GM10847 (cell line): ENCODE measurements around the gene NCR2.

Experiments used
- POLR2A ChIP-seq: IDR thresholded peaks from 2 replicates; pipeline ENCODE4 v1.6.1; 2011; ENCODE audit not compliant: insufficient read length; ENCODE audit errors: extremely low read depth

The NCR2 gene

DNA sequence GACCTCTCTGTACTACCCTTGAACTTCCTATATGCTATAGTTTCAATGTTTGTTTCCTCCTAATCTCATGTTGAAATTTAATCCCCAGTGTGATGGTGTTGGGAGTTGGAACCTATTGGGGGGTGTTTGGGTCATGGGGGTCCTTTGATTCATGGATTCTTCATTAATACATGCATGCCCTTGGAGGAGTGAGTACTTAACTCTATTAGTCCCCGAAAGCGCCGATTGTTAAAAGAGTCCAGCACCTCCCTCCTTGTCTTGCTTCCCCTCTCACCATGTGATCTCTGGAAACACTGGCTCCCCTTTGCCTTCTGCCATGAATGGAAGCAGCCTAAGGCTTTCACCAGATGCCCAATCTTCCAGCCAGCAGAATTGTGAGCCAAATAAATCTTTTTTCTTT, 31.7 kb downstream of the NCR2 start:
- TF ChIP-seq POLR2A, result no peak

- TF ChIP-seq POLR2A, result no peak
Observed at GRCh38 chr6:41367700-41368099, 32.3 kb downstream of the NCR2 start.

DNA sequence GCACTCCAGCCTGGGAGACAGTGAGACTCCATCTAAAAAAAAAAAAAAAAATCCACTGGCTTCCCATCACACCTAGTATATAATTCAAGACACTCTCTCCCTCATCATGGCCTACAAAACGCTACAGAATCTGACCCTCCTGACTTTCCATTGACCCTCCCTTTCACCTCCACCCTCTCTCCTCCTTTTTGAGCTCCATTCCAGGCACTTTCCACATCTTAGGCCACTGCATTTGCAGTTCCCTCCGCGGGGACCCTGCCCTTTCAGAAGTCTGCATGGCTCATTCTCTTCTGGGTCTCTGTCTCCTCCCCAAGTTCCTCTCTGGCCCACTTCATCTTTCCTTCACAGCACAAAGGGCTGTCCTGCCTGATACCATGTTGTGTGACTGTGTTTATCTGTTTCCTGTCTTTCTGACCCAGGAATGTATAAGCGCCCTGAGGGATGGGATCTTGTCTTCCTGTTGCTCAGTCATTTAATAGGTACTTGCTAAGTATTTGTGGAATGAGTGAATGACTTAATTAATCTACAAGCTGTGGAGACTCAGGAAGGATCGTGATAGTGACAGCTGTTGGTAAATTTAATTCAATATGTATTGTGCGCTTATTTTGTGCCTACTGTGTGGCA, 35.2 kb downstream of the NCR2 start:
- no peak for TF ChIP-seq POLR2A

DNA sequence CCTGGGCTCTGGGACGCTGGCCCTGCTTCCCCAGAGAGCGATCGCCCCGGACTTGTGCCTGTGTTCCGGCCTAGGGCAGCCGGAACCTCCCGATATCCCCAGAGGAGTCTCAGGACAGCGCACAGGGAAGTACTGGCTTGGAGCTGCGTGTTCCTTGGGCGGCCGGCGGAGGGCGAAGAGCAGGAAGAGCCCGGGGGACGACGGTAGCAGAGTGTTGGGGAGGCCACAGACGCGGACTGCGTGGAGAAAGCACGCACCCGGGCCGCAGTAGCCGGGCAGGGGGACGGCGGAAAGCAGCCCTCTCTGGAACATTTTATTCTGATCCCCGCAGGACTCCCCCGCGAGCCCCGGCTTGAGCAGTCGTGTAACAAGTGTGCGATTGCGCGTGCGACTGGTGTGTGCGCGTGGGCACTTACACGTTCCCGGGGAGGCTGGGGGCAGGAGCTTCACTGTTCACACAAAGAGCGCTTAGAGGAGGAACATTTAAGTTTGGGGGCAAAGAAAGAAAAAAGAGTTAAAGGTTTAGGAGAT, 36.1 kb downstream of the NCR2 start:
- TF ChIP-seq POLR2A, result no peak

GRCh38 chr6:41371992-41372831, 36.8 kb downstream of the NCR2 start:
- no peak for TF ChIP-seq POLR2A

- no peak for TF ChIP-seq POLR2A
Observed at GRCh38 chr6:41372832-41373626, 37.6 kb downstream of the NCR2 start.

DNA sequence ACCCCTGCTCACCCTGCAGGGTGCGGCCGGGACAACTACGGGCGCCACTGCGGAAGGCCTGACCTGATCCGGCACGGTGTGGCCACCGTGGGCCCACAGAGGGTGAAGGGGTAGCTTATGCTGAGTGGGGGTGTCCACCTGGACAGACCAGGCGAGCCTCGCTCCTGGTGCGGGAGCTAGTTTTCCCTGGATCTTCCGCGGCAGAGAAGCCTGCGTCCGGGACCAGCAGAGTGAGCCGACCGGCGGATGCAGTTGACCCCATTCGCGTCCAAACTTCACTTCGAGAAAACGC, 38.2 kb downstream of the NCR2 start:
- TF ChIP-seq POLR2A, result no peak

- TF ChIP-seq POLR2A, result no peak
Observed at GRCh38 chr6:41373919-41374617, 38.7 kb downstream of the NCR2 start.

DNA sequence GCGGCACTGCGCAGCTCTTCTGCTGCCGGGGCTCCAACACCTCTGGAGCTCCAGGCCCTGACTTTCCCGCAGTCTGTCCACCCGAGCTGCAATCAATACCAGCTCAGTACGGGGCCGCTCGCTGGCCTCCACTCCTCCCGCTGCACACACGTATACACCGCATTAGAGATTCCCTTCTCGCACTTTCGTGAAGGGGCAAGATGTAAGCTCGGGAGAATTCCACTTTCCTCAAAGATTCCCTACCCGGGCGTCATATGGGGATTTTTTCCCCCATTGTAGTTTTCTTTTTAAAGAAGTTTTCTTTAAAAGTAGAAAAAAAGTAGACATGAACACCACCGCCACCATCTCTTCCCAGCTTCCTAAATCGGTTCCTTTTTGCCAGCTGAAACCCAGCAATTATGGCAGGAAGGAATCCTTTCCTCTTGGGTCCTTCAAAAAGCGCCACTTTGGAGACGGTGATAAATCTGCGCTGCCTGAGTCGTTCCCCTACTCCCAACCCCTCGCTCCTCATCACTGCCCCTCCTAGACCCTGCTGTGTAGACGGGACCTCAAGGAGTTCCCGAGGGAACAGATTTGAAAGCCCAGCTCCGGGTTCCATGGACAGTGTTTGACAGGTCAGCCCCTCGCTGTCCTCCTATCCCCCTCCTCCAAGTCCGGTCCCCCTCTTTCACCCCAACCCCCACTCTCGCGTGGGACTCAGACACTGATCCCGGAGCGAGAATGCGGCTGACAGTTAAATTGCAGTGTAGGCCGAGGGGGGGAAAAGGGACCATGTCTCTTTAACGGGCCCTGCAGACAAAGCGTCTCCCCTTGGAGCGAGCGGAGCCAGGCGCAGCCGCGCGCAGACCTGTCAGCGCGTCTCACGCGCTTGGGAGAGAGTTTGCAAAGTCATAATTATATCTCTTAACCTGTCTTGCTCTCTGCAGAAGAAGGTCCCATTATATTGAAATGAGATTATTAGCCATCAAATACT, 39.5 kb downstream of the NCR2 start:
- TF ChIP-seq POLR2A, result no peak

DNA sequence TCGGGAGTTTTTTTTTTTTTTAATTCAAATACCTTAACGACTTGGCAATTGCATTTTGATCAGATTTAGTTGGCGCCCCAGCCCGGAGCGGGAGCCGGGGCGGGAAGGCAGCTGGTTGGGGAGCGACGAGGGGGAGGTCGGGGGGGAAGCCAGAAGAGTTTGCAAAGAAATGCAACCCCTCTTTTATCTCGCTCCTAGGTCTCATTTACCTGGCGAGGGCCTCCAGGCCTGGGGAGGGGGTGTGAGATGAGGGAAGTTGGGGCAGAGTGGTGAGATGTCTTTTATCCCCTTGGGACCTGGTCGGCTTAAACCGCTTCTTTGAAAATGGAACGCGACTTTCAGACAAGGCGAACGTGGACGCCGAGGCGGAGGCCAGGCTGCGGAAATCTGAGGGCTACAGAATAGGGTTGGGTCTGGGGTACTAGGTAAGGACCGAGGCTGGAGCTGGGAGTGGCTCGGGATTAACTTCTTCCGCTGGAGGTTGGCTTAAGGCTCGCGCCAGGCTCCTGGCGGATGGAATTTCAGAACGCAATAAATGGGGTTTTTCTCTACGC, 40.3 kb downstream of the NCR2 start:
- no peak for TF ChIP-seq POLR2A

GRCh38 chr6:41376176-41376575, 40.8 kb downstream of the NCR2 start:
- no peak for TF ChIP-seq POLR2A

DNA sequence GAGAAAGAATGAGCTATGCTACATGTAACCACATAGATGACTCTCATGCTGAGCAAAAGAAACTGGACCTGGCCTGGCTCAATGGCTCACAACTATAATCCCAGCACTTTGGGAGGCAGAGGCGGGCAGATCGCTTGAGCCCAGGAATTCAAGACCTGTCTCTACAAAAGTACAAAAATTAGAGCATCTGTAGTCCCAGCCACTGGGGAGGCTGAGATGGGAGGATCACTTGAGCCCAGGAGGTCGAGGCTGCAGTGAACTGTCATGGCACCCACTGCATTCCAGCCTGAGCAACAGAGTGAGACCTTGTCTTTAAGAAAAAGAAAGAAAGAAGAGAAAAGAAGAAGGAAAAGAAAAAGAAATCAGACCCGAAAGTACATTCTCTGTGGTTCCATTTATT, 41.7 kb downstream of the NCR2 start:
- no peak for TF ChIP-seq POLR2A

- no peak for TF ChIP-seq POLR2A
Observed at GRCh38 chr6:41379306-41379705, 43.9 kb downstream of the NCR2 start.

- TF ChIP-seq POLR2A, result no peak
Observed at GRCh38 chr6:41386594-41386993, 51.2 kb downstream of the NCR2 start.
